ENCODE results near the gene CACNA2D3. TPM values are rescaled to one million over a fixed set of nuclear protein-coding genes. Genes with fewer than 3 reads are reported as not detected.

CACNA2D3 gene
- polyA plus RNA-seq, 3 donors = 8.3 to 21.5 (median 10.4) TPM

GRCh38 chr3:54836871-54837270, 714.5 kb downstream of the CACNA2D3 start:
- Histone ChIP-seq H3K27me3 (ENCODE audit: control insufficient read depth in 2 of 2, insufficient read depth in 2 of 2, low read length in 2 of 2) (no peaks in the 10 kb centered on the region), H4K20me1 (ENCODE audit: insufficient read depth, low read length) (no peaks in the 10 kb centered on the region), H3K36me3 (replicated peaks in 1 of 2; ENCODE audit: control insufficient read depth in 1 of 2, insufficient read depth in 2 of 2, low read length in 2 of 2) (no peaks in the 10 kb centered on the region), H3K4me1 (ENCODE audit: control insufficient read depth in 1 of 2, insufficient read depth in 2 of 2, low read length in 2 of 2) (no peaks in the 10 kb centered on the region), H3K79me2 (ENCODE audit: insufficient read depth, low read length) (no peaks in the 10 kb centered on the region), H3K9ac (ENCODE audit: insufficient read depth, low read length, poor library complexity, severe bottlenecking) (no peak overlapping the region), H3K4me3 (replicated peaks in 1 of 3; ENCODE audit: low read depth in 2 of 3, low read length in 3 of 3) (no peak overlapping the region), H3K9me3 (replicated peaks in 1 of 2; ENCODE audit: control insufficient read depth in 1 of 2, insufficient read depth in 1 of 2, low read length in 2 of 2) (no peaks in the 10 kb centered on the region), H3K27ac (ENCODE audit: low read depth in 1 of 2, low read length in 2 of 2) (no peak overlapping the region), H2AFZ (ENCODE audit: insufficient read depth, low read depth, low read length, poor library complexity, severe bottlenecking) (no peak overlapping the region), H3K4me2 (replicated peaks; ENCODE audit: extremely low read depth, low read length, poor library complexity, severe bottlenecking) (no peak overlapping the region)
- peaks cover 0 to 2% (median 1%) of the 10 kb centered on the region in 3 donors for H3K27me3 Mint-ChIP-seq (ENCODE audit: low read depth in 3 of 3)
- 100% methylated on average over 5 of the region's 8 CpGs for WGBS (ENCODE audit: insufficient coverage)
- H3K27ac Mint-ChIP-seq = no peak overlapping the region
- H3K4me3 Mint-ChIP-seq = no peak overlapping the region
- no peak for DNase-seq
- no peaks in the 10 kb centered on the region for H3K4me1 Mint-ChIP-seq
- TF ChIP-seq CTCF (IDR thresholded peaks at IDR 0.05) = no peak
- intact Hi-C loops (cut with micrococcal nuclease) = no loop called here
- no peaks in the 10 kb centered on the region for H3K36me3 Mint-ChIP-seq
- peaks cover 0 to 4% (median 0%) of the 10 kb centered on the region in 7 donors for H3K9me3 Mint-ChIP-seq

DNA sequence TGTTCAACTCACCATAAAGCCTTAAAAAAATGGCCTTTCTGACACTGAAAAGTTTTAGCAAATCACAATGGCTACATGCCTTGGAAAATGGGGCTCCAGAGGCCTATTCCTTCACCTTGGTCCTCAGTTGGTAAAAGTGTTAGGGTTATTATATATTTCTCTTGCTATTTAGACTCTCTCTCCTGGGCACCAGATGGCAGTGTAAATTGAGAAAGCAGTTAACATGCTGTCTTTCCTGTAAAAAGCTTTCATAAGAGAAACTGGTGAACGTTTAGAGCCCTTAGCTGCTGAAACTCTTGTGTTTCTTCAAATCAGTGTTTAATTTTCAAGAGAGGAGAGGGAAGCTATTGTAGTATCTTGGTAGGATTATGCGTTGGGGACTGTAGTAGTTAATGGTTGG, 715.6 kb downstream of the CACNA2D3 start:
- Histone ChIP-seq H3K79me2 (ENCODE audit: insufficient read depth, low read length) (no peaks in the 10 kb centered on the region), H3K27ac (ENCODE audit: low read depth in 1 of 2, low read length in 2 of 2) (no peak overlapping the region), H3K36me3 (replicated peaks in 1 of 2; ENCODE audit: control insufficient read depth in 1 of 2, insufficient read depth in 2 of 2, low read length in 2 of 2) (no peaks in the 10 kb centered on the region), H3K4me3 (replicated peaks in 1 of 3; ENCODE audit: low read depth in 2 of 3, low read length in 3 of 3) (no peak overlapping the region), H4K20me1 (ENCODE audit: insufficient read depth, low read length) (no peaks in the 10 kb centered on the region), H3K4me2 (replicated peaks; ENCODE audit: extremely low read depth, low read length, poor library complexity, severe bottlenecking) (no peak overlapping the region), H3K9me3 (replicated peaks in 1 of 2; ENCODE audit: control insufficient read depth in 1 of 2, insufficient read depth in 1 of 2, low read length in 2 of 2) (no peaks in the 10 kb centered on the region), H2AFZ (ENCODE audit: insufficient read depth, low read depth, low read length, poor library complexity, severe bottlenecking) (no peak overlapping the region), H3K27me3 (ENCODE audit: control insufficient read depth in 2 of 2, insufficient read depth in 2 of 2, low read length in 2 of 2) (no peaks in the 10 kb centered on the region), H3K4me1 (ENCODE audit: control insufficient read depth in 1 of 2, insufficient read depth in 2 of 2, low read length in 2 of 2) (no peaks in the 10 kb centered on the region), H3K9ac (ENCODE audit: insufficient read depth, low read length, poor library complexity, severe bottlenecking) (no peak overlapping the region)
- no peak overlapping the region for H3K4me3 Mint-ChIP-seq
- no peaks in the 10 kb centered on the region for H3K4me1 Mint-ChIP-seq
- H3K27ac Mint-ChIP-seq = no peak overlapping the region
- H3K27me3 Mint-ChIP-seq (ENCODE audit: low read depth in 3 of 3) = peaks cover 1 to 5% (median 4%) of the 10 kb centered on the region in 3 donors
- intact Hi-C loops (cut with micrococcal nuclease) = no loop called here
- no peak for TF ChIP-seq CTCF (IDR thresholded peaks at IDR 0.05)
- H3K9me3 Mint-ChIP-seq = peaks cover 0 to 4% (median 0%) of the 10 kb centered on the region in 7 donors
- WGBS (ENCODE audit: insufficient coverage) = 60% methylated on average over 2 of the region's 2 CpGs
- no peaks in the 10 kb centered on the region for H3K36me3 Mint-ChIP-seq
- no peak for DNase-seq

All from CD14-positive monocyte (primary cell).